Osteocyte (in vitro differentiated cells): ENCODE data around the gene CIITA. TPM values are rescaled to one million over a fixed set of nuclear protein-coding genes. Genes with fewer than 3 reads are reported as not detected.

Experiments
- DNase-seq: peaks from one replicate; pipeline ENCODE4 v3.0.0; 2021; ENCODE audit warnings: mixed read lengths; ENCODE audit not compliant: unreplicated experiment; ENCODE audit errors: extremely low spot score
- H3K27ac Mint-ChIP-seq: one replicate; pipeline ENCODE4 v1.8.0; 2021; ENCODE audit warnings: mild to moderate bottlenecking, mixed read lengths; ENCODE audit not compliant: unreplicated experiment
- H3K27me3 Mint-ChIP-seq: one replicate; pipeline ENCODE4 v1.8.0; 2021; ENCODE audit warnings: mixed read lengths; ENCODE audit not compliant: unreplicated experiment
- H3K36me3 Mint-ChIP-seq: one replicate; pipeline ENCODE4 v1.8.0; 2021; ENCODE audit warnings: mixed read lengths; ENCODE audit not compliant: unreplicated experiment
- H3K4me1 Mint-ChIP-seq: one replicate; pipeline ENCODE4 v1.8.0; 2021; ENCODE audit warnings: mixed read lengths; ENCODE audit not compliant: unreplicated experiment
- H3K4me3 Mint-ChIP-seq: one replicate; pipeline ENCODE4 v1.8.0; 2021; ENCODE audit warnings: mild to moderate bottlenecking, moderate library complexity, mixed read lengths; ENCODE audit not compliant: unreplicated experiment
- H3K9me3 Mint-ChIP-seq: one replicate; pipeline ENCODE4 v1.8.0; 2021; ENCODE audit warnings: mixed read lengths; ENCODE audit not compliant: unreplicated experiment
- total RNA-seq: library from RNA; stranded (reverse); gene quantifications from 2 replicates; pipeline ENCODE4 v1.2.1, GENCODE V29; 2021
- TF ChIP-seq, protein P1 (sequence below): fragments of 200-600 bp; sonication (generic); IDR thresholded peaks from 2 replicates; pipeline ENCODE4 v1.5.0; 2021; ENCODE audit warnings: antibody characterized with exemption, mild to moderate bottlenecking, moderate library complexity

The CIITA gene
- total RNA-seq, 1 donor from 2014 or later = not detected

DNA sequence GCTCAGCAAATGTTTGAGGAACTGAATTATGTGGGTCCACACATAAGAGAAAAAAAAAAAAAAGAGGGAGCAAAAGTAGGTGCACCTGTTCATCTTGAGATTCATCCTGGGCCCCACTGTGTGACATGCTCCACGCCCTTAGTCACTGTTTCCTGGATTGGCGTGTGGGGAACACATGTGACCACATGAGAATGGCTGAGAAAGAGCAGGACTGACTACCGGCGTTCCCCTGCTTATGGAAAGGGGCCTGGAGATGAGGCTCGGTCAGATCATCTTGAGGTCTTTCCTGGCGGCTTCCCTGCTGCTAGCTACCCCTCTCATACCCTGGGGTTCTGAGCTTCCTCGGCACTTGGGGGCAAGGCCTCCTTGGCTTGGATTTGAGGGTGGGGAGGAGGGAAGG is 61.3 kb downstream of the CIITA start:
- DNase-seq = no peak
- Mint-ChIP-seq H3K4me1 (peaks cover 31% of the 10 kb centered on the region), H3K9me3 (no peaks in the 10 kb centered on the region), H3K4me3 (no peak overlapping the region), H3K27ac (no peak overlapping the region), H3K27me3 (no peaks in the 10 kb centered on the region), H3K36me3 (peaks cover 3% of the 10 kb centered on the region)
- TF ChIP-seq, protein P1, sequence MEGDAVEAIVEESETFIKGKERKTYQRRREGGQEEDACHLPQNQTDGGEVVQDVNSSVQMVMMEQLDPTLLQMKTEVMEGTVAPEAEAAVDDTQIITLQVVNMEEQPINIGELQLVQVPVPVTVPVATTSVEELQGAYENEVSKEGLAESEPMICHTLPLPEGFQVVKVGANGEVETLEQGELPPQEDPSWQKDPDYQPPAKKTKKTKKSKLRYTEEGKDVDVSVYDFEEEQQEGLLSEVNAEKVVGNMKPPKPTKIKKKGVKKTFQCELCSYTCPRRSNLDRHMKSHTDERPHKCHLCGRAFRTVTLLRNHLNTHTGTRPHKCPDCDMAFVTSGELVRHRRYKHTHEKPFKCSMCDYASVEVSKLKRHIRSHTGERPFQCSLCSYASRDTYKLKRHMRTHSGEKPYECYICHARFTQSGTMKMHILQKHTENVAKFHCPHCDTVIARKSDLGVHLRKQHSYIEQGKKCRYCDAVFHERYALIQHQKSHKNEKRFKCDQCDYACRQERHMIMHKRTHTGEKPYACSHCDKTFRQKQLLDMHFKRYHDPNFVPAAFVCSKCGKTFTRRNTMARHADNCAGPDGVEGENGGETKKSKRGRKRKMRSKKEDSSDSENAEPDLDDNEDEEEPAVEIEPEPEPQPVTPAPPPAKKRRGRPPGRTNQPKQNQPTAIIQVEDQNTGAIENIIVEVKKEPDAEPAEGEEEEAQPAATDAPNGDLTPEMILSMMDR = no peak

DNA sequence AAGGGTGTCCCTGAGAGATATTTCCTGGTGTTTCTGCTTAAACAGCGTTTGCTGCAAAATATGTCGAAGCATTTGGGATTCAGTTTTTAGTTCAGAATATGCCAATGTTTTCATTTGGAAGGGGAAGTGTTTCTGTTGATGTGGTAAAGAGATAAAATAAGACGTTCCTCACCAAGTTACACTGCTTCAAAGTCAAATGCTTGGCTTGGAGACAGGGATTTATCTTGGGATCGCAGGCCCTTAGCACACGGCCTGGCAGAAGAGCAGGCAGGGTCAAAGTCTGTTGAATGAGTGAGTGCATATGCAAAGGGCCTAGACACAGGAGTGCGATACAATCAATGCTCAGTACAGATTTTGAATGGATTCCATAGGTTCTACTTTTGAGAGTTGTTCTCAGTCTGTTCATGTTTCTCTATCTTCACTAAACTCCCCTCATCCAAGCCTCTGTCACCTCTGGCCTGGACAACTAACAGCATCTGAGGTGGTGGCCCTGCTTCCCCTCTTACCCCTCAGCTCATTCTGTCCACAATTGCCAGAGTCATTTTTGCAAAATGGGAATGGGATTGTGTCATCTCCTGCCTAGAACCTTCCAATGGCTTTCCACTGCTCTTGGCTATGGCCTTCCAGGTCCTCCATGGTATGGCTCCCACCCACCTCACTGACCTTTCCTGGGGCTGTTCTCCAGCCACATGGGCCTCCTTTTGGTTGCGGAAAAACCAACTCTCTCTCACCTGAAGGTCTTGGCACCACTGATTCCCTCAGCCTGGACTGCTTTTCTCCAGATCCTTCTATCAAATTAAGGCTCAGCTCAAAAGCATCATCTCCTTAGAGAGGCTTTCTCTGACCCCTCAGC is 62.0 kb downstream of the CIITA start:
- H3K4me1 Mint-ChIP-seq = peaks cover 34% of the 10 kb centered on the region
- no peak for DNase-seq
- no peak overlapping the region for H3K27ac Mint-ChIP-seq
- H3K27me3 Mint-ChIP-seq = no peaks in the 10 kb centered on the region
- H3K36me3 Mint-ChIP-seq = no peaks in the 10 kb centered on the region
- H3K9me3 Mint-ChIP-seq = no peaks in the 10 kb centered on the region
- TF ChIP-seq, protein P1 = no peak
- H3K4me3 Mint-ChIP-seq = no peak overlapping the region

DNA sequence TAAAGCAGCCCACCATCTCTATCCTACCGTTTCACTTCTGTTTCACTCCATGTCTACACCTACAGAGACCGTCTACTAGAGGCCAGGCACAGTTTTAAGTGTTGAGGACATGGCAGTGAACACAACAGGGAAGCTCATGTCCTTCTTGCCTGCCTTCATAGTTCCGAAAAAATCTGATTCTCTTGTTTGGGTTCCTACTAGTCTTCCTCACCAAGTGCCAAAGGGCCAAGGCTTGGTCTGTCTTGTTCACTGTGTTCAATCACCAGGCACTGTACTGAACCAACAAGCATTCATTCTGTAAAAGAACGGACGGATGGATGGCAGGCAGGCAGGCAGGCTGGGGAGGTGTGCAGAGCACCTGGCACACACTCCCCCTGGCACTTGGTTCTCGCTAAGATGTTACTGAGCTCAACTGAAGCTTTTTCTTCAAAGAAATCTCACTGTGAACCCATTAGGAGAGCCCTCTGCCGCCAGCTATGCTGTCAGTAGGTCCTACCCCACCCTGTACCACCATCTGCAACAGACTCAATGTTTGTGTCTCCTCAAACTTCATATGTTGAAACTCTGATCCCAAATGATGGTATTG is 62.7 kb downstream of the CIITA start:
- peaks cover 36% of the 10 kb centered on the region for H3K4me1 Mint-ChIP-seq

DNA sequence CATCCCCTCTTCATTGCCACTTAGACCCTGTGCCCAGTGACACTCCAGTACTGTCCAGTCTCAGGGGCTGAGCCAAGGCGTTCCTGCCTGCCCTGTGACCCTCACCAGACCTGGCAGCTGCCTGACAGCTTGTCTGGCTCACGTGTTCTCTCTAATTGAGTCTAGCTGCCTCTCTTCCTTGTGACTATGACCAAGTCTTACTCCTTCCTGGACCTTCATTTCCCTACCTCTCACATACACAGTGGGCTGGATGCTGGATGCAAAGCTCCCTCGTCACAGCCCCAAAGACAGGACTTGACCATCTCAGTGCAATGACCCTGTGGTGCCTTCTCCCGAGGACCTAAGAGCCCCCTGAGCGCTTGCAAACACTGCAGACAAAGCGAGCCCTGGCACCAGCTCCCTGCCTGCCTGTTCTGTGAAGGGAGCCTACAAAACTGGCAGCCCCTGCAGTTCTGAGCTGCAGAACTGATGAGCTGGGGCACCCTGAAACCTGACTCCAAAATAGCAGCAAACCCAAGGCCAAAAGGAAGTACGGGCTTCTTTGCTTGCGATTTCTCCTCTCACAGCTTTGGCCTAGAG is 63.6 kb downstream of the CIITA start:
- Mint-ChIP-seq H3K27me3 (no peaks in the 10 kb centered on the region), H3K27ac (no peak overlapping the region)
- DNase-seq = no peak

More for the DNA sequence above, 62.7 kb downstream of the CIITA start:
- TF ChIP-seq, protein P1 = no peak
- Mint-ChIP-seq H3K27ac (no peak overlapping the region), H3K36me3 (no peaks in the 10 kb centered on the region), H3K27me3 (no peaks in the 10 kb centered on the region), H3K9me3 (no peaks in the 10 kb centered on the region), H3K4me3 (peak overlapping the region; percentile 90)
- DNase-seq = no peak

More for the DNA sequence above, 63.6 kb downstream of the CIITA start:
- TF ChIP-seq, protein P1 = no peak
- Mint-ChIP-seq H3K4me1 (peaks cover 43% of the 10 kb centered on the region), H3K36me3 (no peaks in the 10 kb centered on the region), H3K4me3 (peak overlapping the region; percentile 90), H3K9me3 (no peaks in the 10 kb centered on the region)
